22Rv1 (cell line): ENCODE data around the gene CRK.

ENCODE experiments used
- CTCF ChIP-seq: fragments of 450-650 bp; IDR thresholded peaks from 2 replicates; pipeline ENCODE4 v1.5.1; 2017; ENCODE audit warnings: mild to moderate bottlenecking
- ZFX ChIP-seq: fragments of 450-650 bp; IDR thresholded peaks from 2 replicates; pipeline ENCODE4 v1.6.1; 2017; ENCODE audit warnings: antibody characterized with exemption, borderline replicate concordance

GRCh38 chr17:1416414-1416813 lies 39.6 kb downstream of the CRK start:
- no peak for TF ChIP-seq CTCF
- no peak for TF ChIP-seq ZFX
